HTERT RPE-1 (cell line): ENCODE data around the gene NPHP1.
"Not testable (repeated sequence)": the region's sequence is repeated elsewhere in the genome, so short reads cannot be mapped to it uniquely, and the experiment has no call there.

Experiments
- in situ Hi-C: fragments of 300-500 bp; cut with MboI; formaldehyde crosslinking; loops from 4 replicates; pipeline ENCODE4 v1.14.3; 2020; ENCODE audit warnings: low sequenced_read_pairs

Gene NPHP1

GRCh38 chr2:110105183-110105582 is 99.6 kb downstream of the NPHP1 start:
- in situ Hi-C loops, result no loop called here

GRCh38 chr2:110104025-110104771 is 100.6 kb downstream of the NPHP1 start:
- in situ Hi-C loops, result no loop called here

- in situ Hi-C loops, result no loop called here
Observed at GRCh38 chr2:110103061-110103961, 101.5 kb downstream of the NPHP1 start.

GRCh38 chr2:110101901-110102803 is 102.7 kb downstream of the NPHP1 start:
- in situ Hi-C loops, result no loop called here

- in situ Hi-C loops, result no loop called here
Observed at GRCh38 chr2:110101280-110101844, 103.5 kb downstream of the NPHP1 start.

GRCh38 chr2:110100880-110101279 is 103.9 kb downstream of the NPHP1 start:
- in situ Hi-C loops, result not testable (repeated sequence)

- in situ Hi-C loops, result no loop called here
Observed at GRCh38 chr2:110100480-110100879, 104.3 kb downstream of the NPHP1 start.

- in situ Hi-C loops, result no loop called here
Observed at GRCh38 chr2:110099471-110100225, 105.2 kb downstream of the NPHP1 start.

- in situ Hi-C loops, result no loop called here
Observed at GRCh38 chr2:110099038-110099425, 105.8 kb downstream of the NPHP1 start.

- in situ Hi-C loops, result no loop called here
Observed at GRCh38 chr2:110097506-110098220, 107.2 kb downstream of the NPHP1 start.

GRCh38 chr2:110095994-110096633 is 108.7 kb downstream of the NPHP1 start:
- in situ Hi-C loops, result no loop called here

GRCh38 chr2:110094884-110095534 is 109.8 kb downstream of the NPHP1 start:
- in situ Hi-C loops, result not testable (repeated sequence)

GRCh38 chr2:110093924-110094323 is 110.9 kb downstream of the NPHP1 start:
- in situ Hi-C loops, result not testable (repeated sequence)

- in situ Hi-C loops, result not testable (repeated sequence)
Observed at GRCh38 chr2:110090164-110090563, 114.6 kb downstream of the NPHP1 start.

- in situ Hi-C loops, result not testable (repeated sequence)
Observed at GRCh38 chr2:110083757-110084156, 121.1 kb downstream of the NPHP1 start.

GRCh38 chr2:110083162-110083561 is 121.7 kb downstream of the NPHP1 start:
- in situ Hi-C loops, result not testable (repeated sequence)

- in situ Hi-C loops, result not testable (repeated sequence)
Observed at GRCh38 chr2:110078104-110078503, 126.7 kb downstream of the NPHP1 start.

- in situ Hi-C loops, result not testable (repeated sequence)
Observed at GRCh38 chr2:110075896-110076295, 128.9 kb downstream of the NPHP1 start.
